ENCODE results near the gene ISL2. TPM values are rescaled to one million over a fixed set of nuclear protein-coding genes. Genes with fewer than 3 reads are reported as not detected.
"Not testable (repeated sequence)": the region's sequence is repeated elsewhere in the genome, so short reads cannot be mapped to it uniquely, and the experiment has no call there.

The ISL2 gene
- total RNA-seq, 2 experiments from 2014 or later = 0.54 to 0.82 TPM

- no peaks in the 10 kb centered on the region for H3K9me3 Mint-ChIP-seq
- ChIA-PET POLR2A (no interaction called here), CTCF (interaction anchor here (0.7 kb wide), 1 partner anchor 79 kb away, joined by 3 read pairs; no protein-coding TSS in a partner anchor)
- peaks cover 32% of the 10 kb centered on the region for H3K4me1 Mint-ChIP-seq
- no peaks in the 10 kb centered on the region for H3K27me3 Mint-ChIP-seq
- no peak for DNase-seq
- H3K27ac Mint-ChIP-seq = no peak overlapping the region
- peaks cover 10% of the 10 kb centered on the region for H3K36me3 Mint-ChIP-seq (ENCODE audit: low read depth)
- peak overlapping the region; percentile 90 for H3K4me3 Mint-ChIP-seq
These were observed 23.9 kb upstream of the ISL2 start for GRCh38 chr15:76312540-76313174.

- H3K4me3 Mint-ChIP-seq; DNase-seq; H3K27ac Mint-ChIP-seq; H3K9me3 Mint-ChIP-seq; POLR2A ChIA-PET; H3K27me3 Mint-ChIP-seq; H3K36me3 Mint-ChIP-seq (ENCODE audit: low read depth): not testable (repeated sequence)
- peaks cover 30% of the 10 kb centered on the region for H3K4me1 Mint-ChIP-seq
- CTCF ChIA-PET = interaction anchor here (0.7 kb wide), 1 partner anchor 80 kb away, joined by 3 read pairs; no protein-coding TSS in a partner anchor
These were observed 23.4 kb upstream of the ISL2 start for GRCh38 chr15:76313175-76313567.

GRCh38 chr15:76313731-76314130, 22.8 kb upstream of the ISL2 start:
- Mint-ChIP-seq H3K36me3 (ENCODE audit: low read depth) (peaks cover 5% of the 10 kb centered on the region), H3K4me1 (peaks cover 24% of the 10 kb centered on the region), H3K27me3 (no peaks in the 10 kb centered on the region), H3K9me3 (no peaks in the 10 kb centered on the region), H3K4me3 (no peak overlapping the region), H3K27ac (no peak overlapping the region)
- DNase-seq = no peak
- ChIA-PET POLR2A (no interaction called here), CTCF (no interaction called here)

GRCh38 chr15:76320012-76320411, 16.6 kb upstream of the ISL2 start:
- no peaks in the 10 kb centered on the region for H3K4me1 Mint-ChIP-seq
- ChIA-PET CTCF (no interaction called here), POLR2A (no interaction called here)
- H3K36me3 Mint-ChIP-seq (ENCODE audit: low read depth) = no peaks in the 10 kb centered on the region
- DNase-seq = no peak
- H3K9me3 Mint-ChIP-seq = no peaks in the 10 kb centered on the region
- no peak overlapping the region for H3K27ac Mint-ChIP-seq
- H3K4me3 Mint-ChIP-seq = no peak overlapping the region
- H3K27me3 Mint-ChIP-seq = peaks cover 31% of the 10 kb centered on the region

- POLR2A ChIA-PET = no interaction called here
- H3K4me3 Mint-ChIP-seq = no peak overlapping the region
- H3K27me3 Mint-ChIP-seq = peaks cover 37% of the 10 kb centered on the region
- CTCF ChIA-PET = no interaction called here
- DNase-seq = no peak
- no peaks in the 10 kb centered on the region for H3K36me3 Mint-ChIP-seq (ENCODE audit: low read depth)
- no peaks in the 10 kb centered on the region for H3K9me3 Mint-ChIP-seq
- no peaks in the 10 kb centered on the region for H3K4me1 Mint-ChIP-seq
- no peak overlapping the region for H3K27ac Mint-ChIP-seq
These were observed 15.4 kb upstream of the ISL2 start for GRCh38 chr15:76321171-76321570.

- H3K36me3 Mint-ChIP-seq (ENCODE audit: low read depth) = no peaks in the 10 kb centered on the region
- H3K4me1 Mint-ChIP-seq = no peaks in the 10 kb centered on the region
- H3K4me3 Mint-ChIP-seq = no peak overlapping the region
- DNase-seq = no peak
- no peaks in the 10 kb centered on the region for H3K9me3 Mint-ChIP-seq
- no peak overlapping the region for H3K27ac Mint-ChIP-seq
- H3K27me3 Mint-ChIP-seq = peaks cover 39% of the 10 kb centered on the region
- POLR2A ChIA-PET = no interaction called here
- CTCF ChIA-PET = no interaction called here
These were observed 15.0 kb upstream of the ISL2 start for GRCh38 chr15:76321602-76322001.

GRCh38 chr15:76324066-76324465, 12.5 kb upstream of the ISL2 start:
- Mint-ChIP-seq H3K27me3 (peaks cover 50% of the 10 kb centered on the region), H3K27ac (no peak overlapping the region), H3K4me1 (no peaks in the 10 kb centered on the region), H3K4me3 (no peak overlapping the region), H3K9me3 (no peaks in the 10 kb centered on the region), H3K36me3 (ENCODE audit: low read depth) (no peaks in the 10 kb centered on the region)
- ChIA-PET CTCF (interaction anchor here (1.6 kb wide), 1 partner anchor 12 kb away, joined by 5 read pairs; the partner anchor contains the start of gene ISL2), POLR2A (no interaction called here)
- no peak for DNase-seq

- Mint-ChIP-seq H3K27me3 (peaks cover 60% of the 10 kb centered on the region), H3K4me1 (no peaks in the 10 kb centered on the region), H3K36me3 (ENCODE audit: low read depth) (no peaks in the 10 kb centered on the region), H3K27ac (no peak overlapping the region), H3K4me3 (no peak overlapping the region), H3K9me3 (no peaks in the 10 kb centered on the region)
- ChIA-PET POLR2A (no interaction called here), CTCF (no interaction called here)
- DNase-seq = no peak
These were observed 10.9 kb upstream of the ISL2 start for GRCh38 chr15:76325704-76326103.

- Mint-ChIP-seq H3K4me3 (no peak overlapping the region), H3K9me3 (no peaks in the 10 kb centered on the region), H3K4me1 (no peaks in the 10 kb centered on the region), H3K36me3 (ENCODE audit: low read depth) (no peaks in the 10 kb centered on the region), H3K27me3 (peaks cover 53% of the 10 kb centered on the region), H3K27ac (no peak overlapping the region)
- POLR2A ChIA-PET = no interaction called here
- CTCF ChIA-PET = interaction anchor here (0.6 kb wide), 1 partner anchor 245 kb away, joined by 4 read pairs; no protein-coding TSS in a partner anchor
- no peak for DNase-seq
These were observed 9.1 kb upstream of the ISL2 start for GRCh38 chr15:76327191-76328105.

- CTCF ChIA-PET = interaction anchor here (0.7 kb wide), 1 partner anchor 17 kb away, joined by 4 read pairs; the partner anchor contains the start of gene ETFA
- POLR2A ChIA-PET = no interaction called here
- peaks cover 50% of the 10 kb centered on the region for H3K27me3 Mint-ChIP-seq
These were observed 8.4 kb upstream of the ISL2 start for GRCh38 chr15:76328106-76328696.

GRCh38 chr15:76328958-76329357, 7.6 kb upstream of the ISL2 start:
- H3K4me3 Mint-ChIP-seq = no peak overlapping the region
- ChIA-PET CTCF (interaction anchor here (1.4 kb wide), 1 partner anchor 16 kb away, joined by 3 read pairs; no protein-coding TSS in a partner anchor), POLR2A (no interaction called here)
- no peaks in the 10 kb centered on the region for H3K36me3 Mint-ChIP-seq (ENCODE audit: low read depth)
- H3K27me3 Mint-ChIP-seq = peaks cover 46% of the 10 kb centered on the region
- no peak overlapping the region for H3K27ac Mint-ChIP-seq
- DNase-seq = no peak
- no peaks in the 10 kb centered on the region for H3K9me3 Mint-ChIP-seq
- H3K4me1 Mint-ChIP-seq = peaks cover under 1% of the 10 kb centered on the region

More at GRCh38 chr15:76328106-76328696, 8.4 kb upstream of the ISL2 start:
- H3K9me3 Mint-ChIP-seq = no peaks in the 10 kb centered on the region
- H3K27ac Mint-ChIP-seq = no peak overlapping the region
- DNase-seq = no peak
- no peak overlapping the region for H3K4me3 Mint-ChIP-seq
- no peaks in the 10 kb centered on the region for H3K4me1 Mint-ChIP-seq
- no peaks in the 10 kb centered on the region for H3K36me3 Mint-ChIP-seq (ENCODE audit: low read depth)

- H3K9me3 Mint-ChIP-seq = no peaks in the 10 kb centered on the region
- DNase-seq = no peak
- H3K4me3 Mint-ChIP-seq = no peak overlapping the region
- peaks cover 1% of the 10 kb centered on the region for H3K36me3 Mint-ChIP-seq (ENCODE audit: low read depth)
- peaks cover 43% of the 10 kb centered on the region for H3K27me3 Mint-ChIP-seq
- H3K27ac Mint-ChIP-seq = no peak overlapping the region
- ChIA-PET POLR2A (interaction anchor here (0.6 kb wide), 1 partner anchor 19 kb away, joined by 3 read pairs; no protein-coding TSS in a partner anchor), CTCF (interaction anchor here (1.3 to 1.4 kb wide), 3 partner anchors 10 to 138 kb away, joined by 3 to 4 read pairs (median 3); no protein-coding TSS in a partner anchor)
- H3K4me1 Mint-ChIP-seq = peaks cover 6% of the 10 kb centered on the region
These were observed 6.4 kb upstream of the ISL2 start for GRCh38 chr15:76330080-76330680.

All from activated CD4-positive, alpha-beta T cell treated with anti-CD3 and anti-CD28 coated beads, Interleukin-2, amount 10 ng/mL, durations not matched to agents 7 days and 5 days (primary cell).